Osteoblast (primary cell): ENCODE results near the gene NUP37. TPM values are rescaled to one million over a fixed set of nuclear protein-coding genes. Genes with fewer than 3 reads are reported as not detected.
A peak's percentile ranks its signal among the peaks of the same experiment; 100 is the strongest.
"Not testable (repeated sequence)": the region's sequence is repeated elsewhere in the genome, so short reads cannot be mapped to it uniquely, and the experiment has no call there.

ENCODE experiments used
- DNase-seq: peaks from one replicate; pipeline ENCODE4 v3.0.0; 2011; ENCODE audit warnings: low spot score, mixed read lengths; ENCODE audit not compliant: insufficient read length; ENCODE audit errors: missing footprints
- H2AFZ ChIP-seq: 2 replicates; pipeline ENCODE4 v1.6.0; 2011; ENCODE audit warnings: mild to moderate bottlenecking, low read length
- H3K27ac ChIP-seq: 2 replicates; pipeline ENCODE4 v1.5.1; 2011; ENCODE audit warnings: mild to moderate bottlenecking, low read depth, low read length, moderate library complexity
- H3K27me3 ChIP-seq: 2 replicates; pipeline ENCODE4 v1.6.0; 2012; ENCODE audit warnings: mild to moderate bottlenecking, control low read depth, inconsistent platforms, low read length, moderate library complexity; ENCODE audit not compliant: insufficient read depth
- H3K36me3 ChIP-seq: 2 replicates; pipeline ENCODE4 v1.5.1; 2011; ENCODE audit warnings: mild to moderate bottlenecking, low read length, control low read depth, moderate library complexity; ENCODE audit not compliant: insufficient read depth
- H3K4me1 ChIP-seq: 2 replicates; pipeline ENCODE4 v1.5.1; 2011; ENCODE audit warnings: mild to moderate bottlenecking, low read length, control low read depth, moderate library complexity; ENCODE audit not compliant: insufficient read depth
- H3K4me2 ChIP-seq: 2 replicates; pipeline ENCODE4 v1.6.0; 2011; ENCODE audit warnings: mild to moderate bottlenecking, low read length; ENCODE audit not compliant: insufficient read depth
- H3K4me3 ChIP-seq: fragments of 200-600 bp; sonication (generic); 3 replicates; pipeline ENCODE4 v1.5.1; 2012; ENCODE audit warnings: mild to moderate bottlenecking, low read length, inconsistent platforms; ENCODE audit not compliant: insufficient read depth
- H3K79me2 ChIP-seq: 2 replicates; pipeline ENCODE4 v1.6.0; 2012; ENCODE audit warnings: mild to moderate bottlenecking, low read length, control low read depth, inconsistent platforms; ENCODE audit not compliant: insufficient read depth
- H3K9me3 ChIP-seq: 2 replicates; pipeline ENCODE4 v1.5.1; 2011; ENCODE audit warnings: low read depth, low read length, control low read depth
- H4K20me1 ChIP-seq: 2 replicates; pipeline ENCODE4 v1.6.0; 2012; ENCODE audit warnings: mild to moderate bottlenecking, low read length, control low read depth; ENCODE audit not compliant: insufficient read depth
- total RNA-seq: library from RNA; depleted of rRNA; stranded (reverse); fragments of >200 nt; gene quantifications from 2 replicates; pipeline ENCODE4 v1.2.3, GENCODE V29; 2012
- TF ChIP-seq, protein P1 (sequence below): IDR thresholded peaks from 2 replicates; pipeline ENCODE4 v1.5.1; 2011; ENCODE audit warnings: mild to moderate bottlenecking, low read depth, low read length, moderate library complexity; ENCODE audit errors: extremely low read depth

NUP37 gene
- total RNA-seq, 1 donor: 24.6 TPM

DNA sequence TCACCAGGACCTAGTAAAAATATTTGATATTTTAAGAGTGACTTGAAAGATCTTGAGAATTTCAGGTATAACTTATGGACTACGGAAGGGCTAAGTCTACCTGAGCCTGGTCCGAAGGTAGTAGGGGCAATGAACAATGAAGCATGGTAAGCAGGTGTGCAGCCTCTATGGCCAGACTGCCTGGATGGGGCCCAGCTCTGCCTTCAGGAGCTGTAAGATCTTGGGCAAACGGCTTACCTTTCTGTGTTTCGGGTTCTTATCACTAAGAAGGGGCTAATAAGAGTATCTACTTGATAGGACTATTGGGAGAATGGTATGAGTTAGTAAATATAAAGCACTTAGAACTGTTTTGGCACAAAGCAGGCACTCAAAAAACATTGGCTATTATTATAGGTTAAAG, 39.1 kb downstream of the NUP37 start:
- Histone ChIP-seq H3K4me2 (no peak overlapping the region), H3K27ac (no peak overlapping the region), H3K4me1 (no peaks in the 10 kb centered on the region), H3K4me3 (no peak overlapping the region), H3K79me2 (no peaks in the 10 kb centered on the region), H2AFZ (no peak overlapping the region), H4K20me1 (no peaks in the 10 kb centered on the region), H3K36me3 (peaks cover 32% of the 10 kb centered on the region), H3K27me3 (no peaks in the 10 kb centered on the region), H3K9me3 (no peaks in the 10 kb centered on the region)
- DNase-seq: no peak
- TF ChIP-seq, protein P1, sequence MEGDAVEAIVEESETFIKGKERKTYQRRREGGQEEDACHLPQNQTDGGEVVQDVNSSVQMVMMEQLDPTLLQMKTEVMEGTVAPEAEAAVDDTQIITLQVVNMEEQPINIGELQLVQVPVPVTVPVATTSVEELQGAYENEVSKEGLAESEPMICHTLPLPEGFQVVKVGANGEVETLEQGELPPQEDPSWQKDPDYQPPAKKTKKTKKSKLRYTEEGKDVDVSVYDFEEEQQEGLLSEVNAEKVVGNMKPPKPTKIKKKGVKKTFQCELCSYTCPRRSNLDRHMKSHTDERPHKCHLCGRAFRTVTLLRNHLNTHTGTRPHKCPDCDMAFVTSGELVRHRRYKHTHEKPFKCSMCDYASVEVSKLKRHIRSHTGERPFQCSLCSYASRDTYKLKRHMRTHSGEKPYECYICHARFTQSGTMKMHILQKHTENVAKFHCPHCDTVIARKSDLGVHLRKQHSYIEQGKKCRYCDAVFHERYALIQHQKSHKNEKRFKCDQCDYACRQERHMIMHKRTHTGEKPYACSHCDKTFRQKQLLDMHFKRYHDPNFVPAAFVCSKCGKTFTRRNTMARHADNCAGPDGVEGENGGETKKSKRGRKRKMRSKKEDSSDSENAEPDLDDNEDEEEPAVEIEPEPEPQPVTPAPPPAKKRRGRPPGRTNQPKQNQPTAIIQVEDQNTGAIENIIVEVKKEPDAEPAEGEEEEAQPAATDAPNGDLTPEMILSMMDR: no peak

DNA sequence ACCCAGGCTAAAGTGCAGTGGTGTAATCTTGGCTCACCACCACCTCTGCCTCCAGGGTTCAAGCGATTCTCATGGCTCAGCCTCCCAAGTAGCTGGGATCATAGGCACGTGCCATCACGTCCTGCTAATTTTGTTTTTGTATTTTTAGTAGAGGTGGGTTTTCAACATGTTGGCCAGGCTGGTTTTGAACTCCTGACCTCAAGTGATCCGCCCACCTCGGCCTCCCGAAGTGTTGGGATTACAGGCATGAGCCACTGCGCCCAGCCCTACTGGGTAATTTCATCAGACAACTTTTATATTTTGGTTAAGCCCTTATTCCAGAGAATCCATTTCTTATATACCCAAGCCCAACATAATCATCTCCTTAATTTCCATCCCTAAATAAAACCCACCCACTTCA, 47.8 kb downstream of the NUP37 start:
- H3K4me3 ChIP-seq, DNase-seq, H3K36me3 ChIP-seq, H2AFZ ChIP-seq, H3K79me2 ChIP-seq, H3K27me3 ChIP-seq, H3K9me3 ChIP-seq, H4K20me1 ChIP-seq, H3K27ac ChIP-seq, H3K4me2 ChIP-seq: not testable (repeated sequence)
- H3K4me1 ChIP-seq: peaks cover 14% of the 10 kb centered on the region

DNA sequence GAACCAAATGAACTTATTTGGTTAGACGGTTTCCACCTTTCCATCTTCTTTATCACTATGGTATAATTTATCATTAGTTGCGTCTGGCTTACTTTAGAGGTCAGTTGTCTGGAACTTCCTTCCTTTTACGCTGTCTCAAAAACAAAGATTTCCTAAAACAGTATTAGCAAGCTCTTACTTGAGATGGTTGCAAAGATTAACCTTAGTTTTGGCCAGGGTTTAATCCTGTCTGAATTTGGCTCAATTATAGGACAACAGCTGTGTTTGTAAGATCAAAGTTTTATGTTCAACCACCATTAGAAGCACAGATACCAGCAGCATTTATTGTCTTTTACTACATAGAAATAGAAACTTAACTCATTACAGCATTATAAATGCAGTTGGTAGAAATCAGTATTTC, 50.2 kb downstream of the NUP37 start:
- Histone ChIP-seq H3K4me3 (no peak overlapping the region), H3K9me3 (no peaks in the 10 kb centered on the region), H3K4me2 (no peak overlapping the region), H3K27me3 (no peaks in the 10 kb centered on the region), H2AFZ (no peak overlapping the region), H3K79me2 (no peaks in the 10 kb centered on the region), H3K27ac (no peak overlapping the region), H3K4me1 (peaks cover 14% of the 10 kb centered on the region), H3K36me3 (no peaks in the 10 kb centered on the region), H4K20me1 (no peaks in the 10 kb centered on the region)
- TF ChIP-seq, protein P1: no peak
- DNase-seq: no peak

DNA sequence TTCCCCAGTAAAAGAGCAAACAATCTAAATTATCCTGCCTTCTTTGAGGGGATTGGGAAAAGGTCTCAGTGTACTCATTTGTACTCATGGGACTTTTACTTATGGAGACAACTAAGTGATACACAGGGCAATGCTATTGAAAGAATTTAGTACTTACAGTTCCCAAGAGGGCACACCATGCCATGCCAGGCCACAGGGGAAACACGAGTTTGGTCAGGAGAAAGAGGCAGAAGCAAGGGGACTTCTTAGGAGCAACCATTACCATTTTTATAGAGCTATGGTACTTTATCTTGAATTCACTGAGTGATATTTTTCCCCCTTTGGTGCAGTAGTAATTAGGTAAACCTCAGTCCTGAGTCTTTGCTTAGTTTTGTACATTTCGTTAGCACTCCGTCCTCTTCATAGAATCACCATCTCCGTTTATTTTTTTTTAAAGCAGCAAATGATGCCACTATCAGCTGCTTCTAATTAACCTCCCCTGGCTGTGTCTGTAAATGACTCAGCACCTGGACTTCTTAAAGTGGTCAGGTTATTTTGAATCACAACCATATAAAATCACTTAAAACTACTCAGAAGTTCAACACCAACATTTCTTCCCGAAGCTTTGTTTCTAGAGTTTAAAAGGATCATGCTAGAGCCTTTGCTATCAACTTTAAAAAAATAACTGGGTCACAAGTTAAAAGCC, 52.2 kb downstream of the NUP37 start:
- Histone ChIP-seq H3K36me3 (no peaks in the 10 kb centered on the region), H3K4me3 (no peak overlapping the region), H3K4me1 (peaks cover 14% of the 10 kb centered on the region), H3K4me2 (peak overlapping the region; percentile 56), H4K20me1 (no peaks in the 10 kb centered on the region), H3K27me3 (no peaks in the 10 kb centered on the region), H3K27ac (peak overlapping the region; percentile 43), H2AFZ (peak overlapping the region; percentile 66), H3K79me2 (no peaks in the 10 kb centered on the region), H3K9me3 (no peaks in the 10 kb centered on the region)
- TF ChIP-seq, protein P1: no peak
- no peak for DNase-seq
